UCSD-AML1 (cell line): ENCODE results near the gene RALGPS1.
"Not testable (repeated sequence)": the region's sequence is repeated elsewhere in the genome, so short reads cannot be mapped to it uniquely, and the experiment has no call there.

Source experiments
- DNase-seq: peaks from one replicate; lab custom pipeline; 2025; ENCODE audit not compliant: unreplicated experiment; lab: John Stamatoyannopoulos, UW

Gene RALGPS1

GRCh38 chr9:126985870-126986498 is 71.4 kb downstream of the RALGPS1 start:
- peak; percentile 75 for DNase-seq

DNA sequence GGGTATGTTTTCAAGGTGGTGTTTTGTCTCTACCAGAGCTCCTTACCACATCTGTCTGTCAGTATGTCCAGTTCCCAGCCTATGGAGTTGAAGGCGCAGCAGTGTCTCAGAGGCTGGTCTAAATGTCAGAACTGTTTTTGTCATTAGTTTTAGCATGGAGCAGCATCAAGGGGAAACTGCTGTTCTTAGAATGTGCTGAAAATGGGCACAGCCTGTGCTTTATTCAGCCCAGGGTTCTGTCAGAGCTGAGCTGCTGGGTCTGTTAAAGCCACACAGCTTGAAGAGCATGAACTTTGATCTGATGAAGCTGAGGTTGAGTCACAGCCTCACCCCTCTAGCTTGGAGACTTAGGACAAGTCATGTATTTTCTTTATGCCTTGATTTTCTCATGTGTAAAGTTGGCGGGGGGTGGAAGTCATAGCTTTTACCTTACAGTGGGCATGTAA is 71.9 kb downstream of the RALGPS1 start:
- DNase-seq, result no peak

GRCh38 chr9:126988857-126989256 is 74.3 kb downstream of the RALGPS1 start:
- no peak for DNase-seq

GRCh38 chr9:126989847-126990842 is 75.6 kb downstream of the RALGPS1 start:
- no peak for DNase-seq

- no peak for DNase-seq
Measured at GRCh38 chr9:126991183-126991582, 76.6 kb downstream of the RALGPS1 start.

- no peak for DNase-seq
Measured at GRCh38 chr9:126992427-126992826, 77.8 kb downstream of the RALGPS1 start.

DNA sequence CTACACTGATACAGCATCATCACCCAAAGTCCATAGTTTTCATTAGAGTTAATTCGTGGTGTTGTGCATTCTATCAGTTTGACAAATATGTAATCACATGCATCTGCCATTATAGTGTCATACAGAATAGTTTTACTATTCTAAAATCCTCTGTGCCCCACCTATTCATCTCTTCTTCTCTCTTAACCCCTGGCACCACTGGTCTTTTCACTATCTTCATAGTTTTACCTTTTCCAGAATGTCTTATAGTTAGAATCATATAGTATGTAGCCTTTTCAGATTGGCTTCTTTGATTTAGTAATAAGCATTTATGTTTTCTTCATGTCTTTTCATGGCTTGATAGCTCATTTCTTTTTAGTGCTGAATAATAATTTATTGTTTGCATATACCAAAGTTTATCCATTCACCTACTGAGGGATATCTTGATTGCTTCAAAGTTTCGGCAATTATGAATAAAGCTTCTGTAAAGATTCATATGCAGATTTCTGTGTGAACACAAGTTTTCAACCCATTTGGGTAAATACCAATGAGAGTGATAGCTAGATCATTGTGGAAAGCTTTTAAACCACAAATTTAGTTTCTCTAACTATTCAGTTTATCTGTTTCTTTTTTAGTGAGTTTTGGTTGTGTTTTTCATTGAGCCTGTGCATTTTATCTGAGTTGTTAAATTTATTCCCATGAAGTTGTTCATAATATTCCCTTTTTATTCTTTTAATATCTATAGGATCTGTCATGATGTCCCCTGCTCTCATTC is 84.9 kb downstream of the RALGPS1 start:
- no peak for DNase-seq

DNA sequence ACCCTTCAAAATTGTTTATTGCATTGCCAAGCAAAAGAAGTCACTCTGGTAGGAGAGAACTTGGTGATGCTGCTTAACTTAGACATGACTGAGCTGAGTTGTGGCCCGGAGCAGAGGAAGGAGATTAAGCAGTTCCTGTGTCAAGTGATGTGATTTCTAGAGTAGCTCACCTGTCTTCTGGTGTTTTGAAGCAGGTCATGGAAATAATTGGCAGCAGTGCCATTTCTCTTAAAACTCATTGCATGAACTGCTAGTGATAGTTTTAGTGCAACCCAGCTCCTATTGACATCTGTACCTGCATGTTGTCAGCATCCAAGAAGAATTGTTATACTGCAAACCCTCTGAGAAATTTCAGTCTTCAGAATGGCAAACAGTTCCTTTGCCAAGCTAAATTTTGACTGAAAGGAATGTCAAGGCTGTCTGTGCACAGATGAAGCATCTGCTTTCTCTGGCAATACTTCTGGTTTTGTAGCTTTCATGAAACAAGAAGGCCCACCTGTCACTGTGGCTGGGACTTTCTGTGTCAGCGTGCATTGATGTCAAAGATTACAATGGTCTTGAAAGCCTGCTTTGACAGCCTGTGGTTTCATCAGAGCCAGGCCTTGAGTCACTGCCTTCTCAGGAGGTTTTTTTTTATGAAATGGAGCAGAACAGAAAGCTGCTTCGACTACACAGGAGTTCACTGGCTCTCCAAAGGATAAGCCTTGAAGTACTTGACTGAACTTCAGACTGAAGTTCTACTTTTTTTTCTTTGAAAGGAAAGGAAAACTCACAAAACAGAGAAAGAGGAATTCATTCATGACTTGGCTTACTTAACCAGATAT is 90.6 kb downstream of the RALGPS1 start:
- DNase-seq, result no peak

GRCh38 chr9:127005770-127006314 is 91.3 kb downstream of the RALGPS1 start:
- no peak for DNase-seq

- no peak for DNase-seq
Measured at GRCh38 chr9:127007638-127008037, 93.1 kb downstream of the RALGPS1 start.

GRCh38 chr9:127008076-127008475 is 93.5 kb downstream of the RALGPS1 start:
- DNase-seq, result no peak

- no peak for DNase-seq
Measured at GRCh38 chr9:127011772-127012171, 97.2 kb downstream of the RALGPS1 start.

GRCh38 chr9:127012250-127012649 is 97.7 kb downstream of the RALGPS1 start:
- DNase-seq, result no peak

DNA sequence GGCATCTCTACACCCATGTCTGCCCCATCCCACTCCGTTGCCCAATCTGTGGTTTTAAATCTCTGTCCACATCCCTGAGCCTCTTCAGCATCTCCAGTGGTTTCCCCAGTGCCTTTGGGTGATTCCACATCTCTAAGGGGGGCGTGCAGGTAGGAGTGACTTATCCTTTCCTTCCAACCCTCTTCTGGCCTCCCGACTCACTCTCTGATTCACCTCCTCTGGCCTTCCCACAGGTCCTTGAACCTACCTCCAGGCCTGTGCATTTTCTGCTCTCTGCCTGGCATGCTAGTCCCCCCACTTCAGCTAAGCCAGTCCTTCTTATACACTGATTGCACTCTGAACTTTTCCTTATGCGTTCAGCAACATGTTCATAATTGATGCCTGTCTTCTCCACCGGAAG is 99.0 kb downstream of the RALGPS1 start:
- DNase-seq, result no peak

- DNase-seq, result no peak
Measured at GRCh38 chr9:127014216-127014909, 99.8 kb downstream of the RALGPS1 start.

- no peak for DNase-seq
Measured at GRCh38 chr9:127014910-127015540, 100.4 kb downstream of the RALGPS1 start.

GRCh38 chr9:127015921-127016512 is 101.4 kb downstream of the RALGPS1 start:
- DNase-seq, result no peak

- DNase-seq, result not testable (repeated sequence)
Measured at GRCh38 chr9:127017979-127018378, 103.4 kb downstream of the RALGPS1 start.

- no peak for DNase-seq
Measured at GRCh38 chr9:127018935-127019334, 104.4 kb downstream of the RALGPS1 start.
